ENCODE results near the gene ZNF791. TPM values are rescaled to one million over a fixed set of nuclear protein-coding genes. Genes with fewer than 3 reads are reported as not detected.
A peak's percentile ranks its signal among the peaks of the same experiment; 100 is the strongest.
"Not testable (repeated sequence)": the region's sequence is repeated elsewhere in the genome, so short reads cannot be mapped to it uniquely, and the experiment has no call there.

The ZNF791 gene
- total RNA-seq (16.1 and 16.2 TPM in 2 replicates), polyA plus RNA-seq (11.5 and 16.6 TPM in 2 replicates)

- peak within 1 kb of the TSS; percentile 97 for H3K27ac ChIP-seq
- no peaks in the 10 kb centered on the region for H3K36me3 ChIP-seq (replicated peaks; ENCODE audit: insufficient read depth, low read depth)
- H3K27me3 ChIP-seq: no peaks in the 10 kb centered on the region
- peaks cover 15% of the 10 kb centered on the region for H4K20me1 ChIP-seq (ENCODE audit: insufficient read depth, poor library complexity, severe bottlenecking)
- DNase-seq (ENCODE audit: low spot score): peak; percentile 99
- no peaks in the 10 kb centered on the region for H3K9me3 ChIP-seq (ENCODE audit: low read depth)
- H3K9me2 ChIP-seq (replicated peaks; ENCODE audit: insufficient read depth): no peaks in the 10 kb centered on the region
- H3K4me1 ChIP-seq (ENCODE audit: insufficient read depth): peaks cover 8% of the 10 kb centered on the region
- peak within 1 kb of the TSS; percentile 66 for H3K4me3 ChIP-seq
- H2AFZ ChIP-seq: peak within 1 kb of the TSS; percentile 97
- peaks cover 66% of the 10 kb centered on the region for H3K79me2 ChIP-seq
- H3K4me2 ChIP-seq: peak within 1 kb of the TSS; percentile 81
- under 1% methylated on average over 61 of the region's 61 CpGs for WGBS (ENCODE audit: low lambda C conversion rate, missing lambda C conversion rate)
- TF ChIP-seq EZH2phosphoT487 (IDR thresholded peaks at IDR 0.05; ENCODE audit: low read depth, severe bottlenecking, unreplicated experiment) (no peak), CTCF (IDR thresholded peaks at IDR 0.05; ENCODE audit: poor library complexity) (peak; percentile 33), EZH2 (IDR thresholded peaks at IDR 0.05; ENCODE audit: borderline replicate concordance) (no peak)
Observed at GRCh38 chr19:12610540-12611360, at the start of gene ZNF791, which contains the start of gene ZNF490. ZNF791 (plus strand) TSS chr19:12610920; CDS start chr19:12611080, 160 bp downstream. ZNF490 (minus strand) TSS chr19:12610813; CDS start chr19:12610680, 133 bp downstream.

- no peaks in the 10 kb centered on the region for H4K20me1 ChIP-seq (ENCODE audit: insufficient read depth, poor library complexity, severe bottlenecking)
- H3K9me2 ChIP-seq (replicated peaks; ENCODE audit: insufficient read depth): no peaks in the 10 kb centered on the region
- no peaks in the 10 kb centered on the region for H3K4me1 ChIP-seq (ENCODE audit: insufficient read depth)
- H3K36me3 ChIP-seq (replicated peaks; ENCODE audit: insufficient read depth, low read depth): no peaks in the 10 kb centered on the region
- H3K4me3 ChIP-seq: no peak overlapping the region
- no peaks in the 10 kb centered on the region for H3K27me3 ChIP-seq
- 26% methylated on average over 19 of the region's 19 CpGs for WGBS (ENCODE audit: low lambda C conversion rate, missing lambda C conversion rate)
- no peak overlapping the region for H3K4me2 ChIP-seq
- H3K27ac ChIP-seq: no peak overlapping the region
- no peak overlapping the region for H2AFZ ChIP-seq
- H3K79me2 ChIP-seq: no peaks in the 10 kb centered on the region
- DNase-seq (ENCODE audit: low spot score): peak; percentile 91
- no peaks in the 10 kb centered on the region for H3K9me3 ChIP-seq (ENCODE audit: low read depth)
- no peak for TF ChIP-seq EZH2 (IDR thresholded peaks at IDR 0.05; ENCODE audit: borderline replicate concordance)
- TF ChIP-seq CTCF (IDR thresholded peaks at IDR 0.05; ENCODE audit: poor library complexity): peak; percentile 95
- no peak for TF ChIP-seq EZH2phosphoT487 (IDR thresholded peaks at IDR 0.05; ENCODE audit: low read depth, severe bottlenecking, unreplicated experiment)
Observed at GRCh38 chr19:12564016-12564664, 46.6 kb upstream of the ZNF791 start.

GRCh38 chr19:12566380-12566779, 44.3 kb upstream of the ZNF791 start:
- H3K4me2 ChIP-seq; H3K36me3 ChIP-seq (replicated peaks; ENCODE audit: insufficient read depth, low read depth); H3K27ac ChIP-seq; H3K79me2 ChIP-seq; DNase-seq (ENCODE audit: low spot score); H4K20me1 ChIP-seq (ENCODE audit: insufficient read depth, poor library complexity, severe bottlenecking); H3K9me3 ChIP-seq (ENCODE audit: low read depth); H3K4me3 ChIP-seq; H3K9me2 ChIP-seq (replicated peaks; ENCODE audit: insufficient read depth); H3K4me1 ChIP-seq (ENCODE audit: insufficient read depth); H2AFZ ChIP-seq; H3K27me3 ChIP-seq: not testable (repeated sequence)
- 94% methylated on average over 5 of the region's 5 CpGs for WGBS (ENCODE audit: low lambda C conversion rate, missing lambda C conversion rate)

- DNase-seq (ENCODE audit: low spot score): no peak
- no peak overlapping the region for H3K4me2 ChIP-seq
- no peak overlapping the region for H3K27ac ChIP-seq
- no peaks in the 10 kb centered on the region for H3K9me2 ChIP-seq (replicated peaks; ENCODE audit: insufficient read depth)
- H3K79me2 ChIP-seq: no peaks in the 10 kb centered on the region
- no peak overlapping the region for H3K4me3 ChIP-seq
- no peaks in the 10 kb centered on the region for H3K27me3 ChIP-seq
- H4K20me1 ChIP-seq (ENCODE audit: insufficient read depth, poor library complexity, severe bottlenecking): no peaks in the 10 kb centered on the region
- H3K36me3 ChIP-seq (replicated peaks; ENCODE audit: insufficient read depth, low read depth): no peaks in the 10 kb centered on the region
- H3K9me3 ChIP-seq (ENCODE audit: low read depth): no peaks in the 10 kb centered on the region
- H3K4me1 ChIP-seq (ENCODE audit: insufficient read depth): no peaks in the 10 kb centered on the region
- WGBS (ENCODE audit: low lambda C conversion rate, missing lambda C conversion rate): 87% methylated on average over 4 of the region's 4 CpGs
- TF ChIP-seq EZH2 (IDR thresholded peaks at IDR 0.05; ENCODE audit: borderline replicate concordance) (no peak), EZH2phosphoT487 (IDR thresholded peaks at IDR 0.05; ENCODE audit: low read depth, severe bottlenecking, unreplicated experiment) (no peak), CTCF (IDR thresholded peaks at IDR 0.05; ENCODE audit: poor library complexity) (no peak)
- H2AFZ ChIP-seq: no peak overlapping the region
Observed at GRCh38 chr19:12567951-12568350, 42.8 kb upstream of the ZNF791 start.

Data from hepatocyte (in vitro differentiated cells).